ENCODE data around the gene NRP2.

GRCh38 chr2:205714058-205714776, 31.9 kb downstream of the NRP2 start:
- TF ChIP-seq CTCF (IDR thresholded peaks at IDR 0.05) (no peak), EZH2phosphoT487 (IDR thresholded peaks at IDR 0.05) (no peak), EZH2 (IDR thresholded peaks at IDR 0.05) (no peak)
